H1 (cell line): ENCODE results near the gene GSE1. TPM values are rescaled to one million over a fixed set of nuclear protein-coding genes. Genes with fewer than 3 reads are reported as not detected.

Source experiments
- CTCF ChIA-PET: fragments of 300-600 bp; sonication (Branson Sonifier 250); formaldehyde crosslinking; loops from one replicate; lab custom pipeline; 2021; ENCODE audit not compliant: partially characterized antibody; lab: Charles Lee
- POLR2A ChIA-PET: fragments of 300-600 bp; sonication (Branson Sonifier 250); formaldehyde crosslinking; loops from one replicate; lab custom pipeline; 2021; ENCODE audit warnings: inconsistent platforms; ENCODE audit not compliant: partially characterized antibody; lab: Charles Lee
- DNase-seq, 2 experiments: peaks; one replicate each; pipeline versions ENCODE4 v3.0.0 to v3.0.0-alpha.2; 2010 to 2022; ENCODE audit warnings: low spot score in 2 of 2, low read depth in 1 of 2, mixed read lengths in 1 of 2
- FAIRE-seq: peaks from 2 replicates; lab custom pipeline; 2011; peaks lifted over from hg19 to GRCh38; lab: Jason Lieb, UNC
- H2AFZ ChIP-seq: 2 replicates; pipeline ENCODE4 v1.8.1; 2012; ENCODE audit warnings: low read length, inconsistent platforms
- H2AK5ac ChIP-seq: 2 replicates; pipeline ENCODE4 v1.6.1; 2013; ENCODE audit warnings: low read depth, low read length
- H2BK120ac ChIP-seq: replicated peaks from 2 replicates; pipeline ENCODE3; 2013; ENCODE audit warnings: low read depth, low read length, inconsistent platforms
- H2BK12ac ChIP-seq: 2 replicates; pipeline ENCODE4 v1.6.1; 2013; ENCODE audit warnings: low read depth, low read length
- H2BK15ac ChIP-seq: 2 replicates; pipeline ENCODE4 v1.6.1; 2013; ENCODE audit warnings: low read length
- H2BK20ac ChIP-seq: 2 replicates; pipeline ENCODE4 v1.6.1; 2013; ENCODE audit warnings: low read length
- H2BK5ac ChIP-seq: 2 replicates; pipeline ENCODE4 v1.6.1; 2013; ENCODE audit warnings: low read depth, low read length
- H3K14ac ChIP-seq: 2 replicates; pipeline ENCODE4 v1.6.1; 2013; ENCODE audit warnings: inconsistent platforms; ENCODE audit not compliant: insufficient read length
- H3K18ac ChIP-seq: 2 replicates; pipeline ENCODE4 v1.6.1; 2013; ENCODE audit warnings: low read length; ENCODE audit errors: extremely low read depth
- H3K23ac ChIP-seq: 2 replicates; pipeline ENCODE4 v1.6.1; 2013; ENCODE audit warnings: inconsistent platforms; ENCODE audit not compliant: insufficient read length
- H3K23me2 ChIP-seq: 2 replicates; pipeline ENCODE4 v1.6.1; 2013; ENCODE audit warnings: low read depth, low read length
- H3K27ac ChIP-seq: 2 replicates; pipeline ENCODE4 v1.6.1; 2011; ENCODE audit warnings: low read depth, low read length, inconsistent platforms
- H3K27me3 ChIP-seq, 4 experiments: replicated peaks in 1 of 4; 1 replicate in 1 of 4; 2 replicates in 3 of 4; pipeline versions ENCODE4 v1.6.1 to v1.8.1; 2011 to 2013; ENCODE audit warnings: low read length in 3 of 4, mild to moderate bottlenecking in 3 of 4, inconsistent platforms in 2 of 4, mixed read lengths in 2 of 4, moderate library complexity in 1 of 4; ENCODE audit not compliant: control insufficient read depth in 3 of 4, insufficient read depth in 3 of 4; ENCODE audit errors: extremely low read depth in 1 of 4
- H3K36me3 ChIP-seq, 4 experiments: 2 replicates each; pipeline versions ENCODE4 v1.6.1 to v1.8.1; 2011 to 2013; ENCODE audit warnings: mild to moderate bottlenecking in 4 of 4, low read length in 3 of 4, moderate library complexity in 2 of 4, control low read depth in 1 of 4, inconsistent platforms in 1 of 4; ENCODE audit not compliant: insufficient read depth in 4 of 4, control insufficient read depth in 2 of 4
- H3K4ac ChIP-seq: replicated peaks from 2 replicates; pipeline ENCODE3; 2013; ENCODE audit warnings: low read length, low read depth, mixed read lengths, inconsistent platforms; ENCODE audit not compliant: insufficient read length
- H3K4me1 ChIP-seq, 4 experiments: replicated peaks in 1 of 4; 1 replicate in 1 of 4; 2 replicates in 3 of 4; pipeline versions ENCODE4 v1.6.1 to v1.8.1; 2011 to 2013; ENCODE audit warnings: low read length in 3 of 4, inconsistent platforms in 2 of 4, mixed read lengths in 1 of 4; ENCODE audit not compliant: insufficient read depth in 4 of 4, control insufficient read depth in 3 of 4
- H3K4me2 ChIP-seq, 2 experiments: 2 replicates each; pipeline versions ENCODE4 v1.6.1 to v1.8.1; 2011 to 2013; ENCODE audit warnings: low read depth in 2 of 2, low read length in 2 of 2, control low read depth in 1 of 2, inconsistent platforms in 1 of 2, mild to moderate bottlenecking in 1 of 2; ENCODE audit not compliant: insufficient read depth in 1 of 2
- H3K4me3 ChIP-seq, 4 experiments: fragments of 200-600, 300-600 bp in 1 of 4; sonication (generic), shearing (Covaris generic), sonication (Bioruptor Twin) in 1 of 4; 2 replicates each; pipeline versions ENCODE4 v1.5.1 to v1.8.1; 2011 to 2016; ENCODE audit warnings: low read length in 4 of 4, low read depth in 3 of 4, control low read depth in 2 of 4, inconsistent platforms in 2 of 4, mild to moderate bottlenecking in 2 of 4, mixed read lengths in 1 of 4, moderate library complexity in 1 of 4; ENCODE audit not compliant: insufficient read depth in 2 of 4; ENCODE audit errors: extremely low read depth in 1 of 4
- H3K56ac ChIP-seq: replicated peaks from 2 replicates; pipeline ENCODE3; 2013; ENCODE audit warnings: low read depth, mild to moderate bottlenecking, mixed read lengths, low read length, inconsistent platforms; ENCODE audit not compliant: insufficient read length
- H3K79me1 ChIP-seq: 2 replicates; pipeline ENCODE4 v1.6.1; 2013; ENCODE audit warnings: low read depth, low read length, control low read depth
- H3K79me2 ChIP-seq, 2 experiments: 2 replicates each; pipeline versions ENCODE4 v1.6.1 to v1.8.1; 2012 to 2013; ENCODE audit warnings: low read length in 2 of 2, mild to moderate bottlenecking in 2 of 2, inconsistent platforms in 1 of 2; ENCODE audit not compliant: insufficient read depth in 2 of 2, control insufficient read depth in 1 of 2
- H3K9ac ChIP-seq, 4 experiments: replicated peaks in 1 of 4; 1 replicate in 1 of 4; 2 replicates in 3 of 4; pipeline versions ENCODE4 v1.6.1 to v1.8.1; 2011 to 2013; ENCODE audit warnings: low read depth in 3 of 4, low read length in 3 of 4, control low read depth in 2 of 4, mild to moderate bottlenecking in 2 of 4, moderate library complexity in 2 of 4, inconsistent platforms in 1 of 4; ENCODE audit errors: extremely low read depth in 1 of 4
- H3K9me3 ChIP-seq, 2 experiments: 2 replicates each; pipeline versions ENCODE4 v1.6.1 to v1.8.1; 2012 to 2013; ENCODE audit warnings: mild to moderate bottlenecking in 2 of 2, moderate library complexity in 2 of 2, control low read depth in 1 of 2, inconsistent platforms in 1 of 2, low read depth in 1 of 2, low read length in 1 of 2, mixed read lengths in 1 of 2; ENCODE audit not compliant: insufficient read depth in 2 of 2
- H4K20me1 ChIP-seq, 2 experiments: replicated peaks in 1 of 2; 2 replicates each; pipeline versions ENCODE3 to v1.8.1; 2011 to 2013; ENCODE audit warnings: inconsistent platforms in 2 of 2, low read length in 2 of 2, mild to moderate bottlenecking in 1 of 2; ENCODE audit not compliant: insufficient read depth in 2 of 2, control insufficient read depth in 1 of 2
- H4K5ac ChIP-seq: 2 replicates; pipeline ENCODE4 v1.6.1; 2013; ENCODE audit warnings: low read length, low read depth, mixed read lengths, inconsistent platforms; ENCODE audit not compliant: insufficient read length
- H4K8ac ChIP-seq: 2 replicates; pipeline ENCODE4 v1.8.0; 2013; ENCODE audit warnings: mild to moderate bottlenecking, moderate library complexity, low read length, inconsistent platforms; ENCODE audit not compliant: insufficient read depth; ENCODE audit errors: extremely low read depth
- H4K91ac ChIP-seq: replicated peaks from 2 replicates; pipeline ENCODE3; 2013; ENCODE audit warnings: low read length, mixed read lengths, inconsistent platforms; ENCODE audit not compliant: insufficient read length
- BACH1 ChIP-seq: IDR thresholded peaks from 2 replicates; pipeline ENCODE4 v1.6.1; 2012; ENCODE audit warnings: low read length, improper control_type of control experiment
- CREB1 ChIP-seq: IDR thresholded peaks from 2 replicates; pipeline ENCODE4 v1.6.1; 2012; ENCODE audit warnings: inconsistent platforms
- RAD21 ChIP-seq, 2 experiments: IDR thresholded peaks in 1 of 2; conservative IDR thresholded peaks in 1 of 2; 2 replicates each; pipeline ENCODE4 v1.6.1; 2011; ENCODE audit warnings: low read depth in 2 of 2, low read length in 2 of 2, improper control_type of control experiment in 1 of 2, inconsistent platforms in 1 of 2, mild to moderate bottlenecking in 1 of 2, moderate library complexity in 1 of 2
- RXRA ChIP-seq: IDR thresholded peaks from 2 replicates; pipeline ENCODE4 v1.6.1; 2011; ENCODE audit warnings: low read depth, mild to moderate bottlenecking, low read length, moderate library complexity; ENCODE audit not compliant: insufficient read depth
- WGBS, 2 experiments: shearing (Covaris generic) in 1 of 2; methylation state at CpG; one replicate each; pipeline versions ENCODE4 v1.1.6 to v1.1.7; 2013 to 2015; ENCODE audit warnings: low lambda C conversion rate in 2 of 2, mixed read lengths in 2 of 2, inconsistent platforms in 1 of 2, low coverage in 1 of 2, missing lambda C conversion rate in 1 of 2; ENCODE audit not compliant: insufficient replicate concordance in 2 of 2, insufficient coverage in 1 of 2, insufficient read length in 1 of 2; ENCODE audit errors: extremely low coverage in 1 of 2, missing lambda C conversion rate in 1 of 2; 5-methylcytosine and 5-hydroxymethylcytosine counted together
- polyA plus RNA-seq, 7 experiments: library from polyadenylated mRNA; depleted of rRNA in 3 of 7; stranded (reverse) in 5 of 7; unstranded in 2 of 7; fragments of >200 nt in 5 of 7; fragments of 200-250 nt in 2 of 7; gene quantifications; 1 replicate in 5 of 7; 2 replicates in 1 of 7; 4 replicates in 1 of 7; pipeline versions ENCODE4 v1.2.1 to v1.2.3, GENCODE V29; 2011 to 2013; ENCODE audit warnings: missing spikeins in 2 of 7, mixed read lengths in 2 of 7
- total RNA-seq: library from RNA; stranded (reverse); fragmentation: NEBNext Ultra II Directional; extraction: Animal tissue kit (Norgen Biotek cat#: 25700); gene quantifications from 2 replicates; pipeline ENCODE4 v1.2.1, GENCODE V29; 2021
- TF ChIP-seq, protein P1 (sequence below), 3 experiments: IDR thresholded peaks; 1 replicate in 2 of 3; 2 replicates in 1 of 3; pipeline versions ENCODE4 v1.5.1 to v1.6.1; 2011; ENCODE audit warnings: low read length in 3 of 3, mild to moderate bottlenecking in 3 of 3, inconsistent platforms in 2 of 3, low read depth in 1 of 3, moderate library complexity in 1 of 3; ENCODE audit not compliant: insufficient read depth in 1 of 3; ENCODE audit errors: control extremely low read depth in 1 of 3
- TF ChIP-seq, protein P2 (sequence below): IDR thresholded peaks from 2 replicates; pipeline ENCODE4 v1.6.1; 2012; ENCODE audit warnings: inconsistent platforms

The GSE1 gene
- total and polyA plus RNA-seq, 2 of the 8 experiments (the other 6 are each of a cell fraction or from before 2014, with no cell fraction given), result 26.0 to 65.6 TPM

DNA sequence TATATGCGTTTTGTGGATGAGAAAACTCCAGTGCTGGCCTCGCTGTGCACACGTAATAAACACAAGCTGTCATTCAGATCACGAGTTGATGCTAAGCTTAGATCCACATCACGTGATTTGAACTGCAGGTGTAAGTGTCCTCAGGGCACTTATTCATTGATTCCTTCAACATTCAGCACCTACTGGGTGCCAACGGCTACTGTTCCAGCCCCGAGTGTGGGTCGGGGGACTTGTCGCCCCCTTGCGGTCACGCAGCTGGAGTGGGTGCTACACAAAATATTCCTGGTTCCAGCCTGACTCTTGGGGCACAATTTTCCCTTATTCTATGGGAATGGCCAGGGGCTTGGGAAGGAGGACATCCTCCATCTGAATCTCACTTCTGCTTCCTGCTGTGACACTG lies 105.6 kb downstream of the GSE1 start:
- no peak overlapping the region for H3K14ac ChIP-seq
- peaks cover 8% of the 10 kb centered on the region; the same call in 1 of the 2 replicates for H3K23me2 ChIP-seq
- no peak overlapping the region for H3K4me3 ChIP-seq
- H4K8ac ChIP-seq, result no peak overlapping the region
- FAIRE-seq, result no peak
- H2BK15ac ChIP-seq, result peak overlapping the region; percentile 40
- no peak overlapping the region for H2BK12ac ChIP-seq
- no peak overlapping the region for H3K56ac ChIP-seq
- H4K91ac ChIP-seq, result no peak overlapping the region
- H3K4me2 ChIP-seq, result no peak overlapping the region
- H3K23ac ChIP-seq, result no peak overlapping the region
- POLR2A ChIA-PET, result no interaction called here
- H4K20me1 ChIP-seq, result peaks cover 0 to 3% of the 10 kb centered on the region in 2 experiments
- no peaks in the 10 kb centered on the region for H3K79me2 ChIP-seq
- H2AK5ac ChIP-seq, result no peak overlapping the region
- no peaks in the 10 kb centered on the region for H3K9me3 ChIP-seq
- no peaks in the 10 kb centered on the region for H3K79me1 ChIP-seq
- no peak overlapping the region for H2AFZ ChIP-seq
- peaks cover 0 to 7% (median 2%) of the 10 kb centered on the region in 4 experiments; a peak in 3 of 7 replicates for H3K27me3 ChIP-seq
- CTCF ChIA-PET, result interaction anchor here (0.6 to 20.7 kb wide), 23 partner anchors 7 to 1871 kb away, joined by 3 to 620 read pairs (median 6); partner anchors contain the start of gene GINS2
- H3K4ac ChIP-seq, result no peak overlapping the region
- H2BK120ac ChIP-seq, result no peak overlapping the region
- 48% methylated on average over 11 of the region's 11 CpGs; no CpG with 5 or more reads in 1 of the 2 experiments for WGBS, 2 experiments
- no peak overlapping the region for H2BK20ac ChIP-seq
- no peak overlapping the region for H4K5ac ChIP-seq
- TF ChIP-seq CREB1 (0 out of 2 replicates have a peak, but pooled peaks have one; percentile 20), RXRA (no peak), BACH1 (peak; percentile 67; the same call in 1 of the 2 replicates), RAD21 (IDR thresholded peaks at IDR 0.05 in 1 of 2, conservative IDR thresholded peaks at IDR 0.05 in 1 of 2; ENCODE audit: low read depth in 2 of 2, low read length in 2 of 2) (peak; percentile 41 to 54)
- TF ChIP-seq, protein P1, sequence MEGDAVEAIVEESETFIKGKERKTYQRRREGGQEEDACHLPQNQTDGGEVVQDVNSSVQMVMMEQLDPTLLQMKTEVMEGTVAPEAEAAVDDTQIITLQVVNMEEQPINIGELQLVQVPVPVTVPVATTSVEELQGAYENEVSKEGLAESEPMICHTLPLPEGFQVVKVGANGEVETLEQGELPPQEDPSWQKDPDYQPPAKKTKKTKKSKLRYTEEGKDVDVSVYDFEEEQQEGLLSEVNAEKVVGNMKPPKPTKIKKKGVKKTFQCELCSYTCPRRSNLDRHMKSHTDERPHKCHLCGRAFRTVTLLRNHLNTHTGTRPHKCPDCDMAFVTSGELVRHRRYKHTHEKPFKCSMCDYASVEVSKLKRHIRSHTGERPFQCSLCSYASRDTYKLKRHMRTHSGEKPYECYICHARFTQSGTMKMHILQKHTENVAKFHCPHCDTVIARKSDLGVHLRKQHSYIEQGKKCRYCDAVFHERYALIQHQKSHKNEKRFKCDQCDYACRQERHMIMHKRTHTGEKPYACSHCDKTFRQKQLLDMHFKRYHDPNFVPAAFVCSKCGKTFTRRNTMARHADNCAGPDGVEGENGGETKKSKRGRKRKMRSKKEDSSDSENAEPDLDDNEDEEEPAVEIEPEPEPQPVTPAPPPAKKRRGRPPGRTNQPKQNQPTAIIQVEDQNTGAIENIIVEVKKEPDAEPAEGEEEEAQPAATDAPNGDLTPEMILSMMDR (IDR thresholded peaks at IDR 0.05; ENCODE audit: control extremely low read depth in 1 of 3, insufficient read depth in 1 of 3, low read depth in 1 of 3, low read length in 3 of 3), result peak; percentile 85 to 92 (median 90)
- TF ChIP-seq, protein P2, sequence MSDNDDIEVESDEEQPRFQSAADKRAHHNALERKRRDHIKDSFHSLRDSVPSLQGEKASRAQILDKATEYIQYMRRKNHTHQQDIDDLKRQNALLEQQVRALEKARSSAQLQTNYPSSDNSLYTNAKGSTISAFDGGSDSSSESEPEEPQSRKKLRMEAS, result 0 out of 2 replicates have a peak, but pooled peaks have one; percentile 12
- H3K4me1 ChIP-seq, result peaks cover 0 to 10% (median 7%) of the 10 kb centered on the region in 4 experiments; a peak in 6 of 7 replicates
- H2BK5ac ChIP-seq, result no peak overlapping the region
- H3K18ac ChIP-seq, result no peak overlapping the region
- no peak overlapping the region for H3K9ac ChIP-seq
- peak in 1 of 2 experiments; percentile 82 for DNase-seq
- no peak overlapping the region for H3K27ac ChIP-seq
- no peaks in the 10 kb centered on the region for H3K36me3 ChIP-seq
